DND-41 (cell line): ENCODE data around the gene COLGALT1.

Experiments
- CTCF ChIP-seq: IDR thresholded peaks from 2 replicates; pipeline ENCODE4 v1.5.1; 2012; ENCODE audit warnings: borderline replicate concordance, low read length, moderate library complexity, mild to moderate bottlenecking; ENCODE audit not compliant: poor library complexity, severe bottlenecking; ENCODE audit errors: extremely low read depth
- EZH2 ChIP-seq: IDR thresholded peaks from 3 replicates; pipeline ENCODE4 v1.6.1; 2012; ENCODE audit warnings: borderline replicate concordance, low read depth, mild to moderate bottlenecking, moderate library complexity, low read length, inconsistent platforms; ENCODE audit not compliant: severe bottlenecking

- TF ChIP-seq CTCF (no peak), EZH2 (no peak)
Measured at GRCh38 chr19:17556995-17557394, 1.5 kb downstream of the COLGALT1 start.
